NCI-H82 treated with DMSO at 0.1 percent for 48 hours (cell line): Measurements from ENCODE around the gene SPATC1L.

Experiments used
- DNase-seq: peaks from one replicate; lab custom pipeline; 2025; ENCODE audit not compliant: unreplicated experiment; lab: John Stamatoyannopoulos, UW

The SPATC1L gene

GRCh38 chr21:46165098-46165497, 19.2 kb downstream of the SPATC1L start:
- DNase-seq: no peak

GRCh38 chr21:46163380-46163779, 20.9 kb downstream of the SPATC1L start:
- no peak for DNase-seq

- DNase-seq: no peak
Measured at GRCh38 chr21:46161633-46162592, 22.3 kb downstream of the SPATC1L start.

DNA sequence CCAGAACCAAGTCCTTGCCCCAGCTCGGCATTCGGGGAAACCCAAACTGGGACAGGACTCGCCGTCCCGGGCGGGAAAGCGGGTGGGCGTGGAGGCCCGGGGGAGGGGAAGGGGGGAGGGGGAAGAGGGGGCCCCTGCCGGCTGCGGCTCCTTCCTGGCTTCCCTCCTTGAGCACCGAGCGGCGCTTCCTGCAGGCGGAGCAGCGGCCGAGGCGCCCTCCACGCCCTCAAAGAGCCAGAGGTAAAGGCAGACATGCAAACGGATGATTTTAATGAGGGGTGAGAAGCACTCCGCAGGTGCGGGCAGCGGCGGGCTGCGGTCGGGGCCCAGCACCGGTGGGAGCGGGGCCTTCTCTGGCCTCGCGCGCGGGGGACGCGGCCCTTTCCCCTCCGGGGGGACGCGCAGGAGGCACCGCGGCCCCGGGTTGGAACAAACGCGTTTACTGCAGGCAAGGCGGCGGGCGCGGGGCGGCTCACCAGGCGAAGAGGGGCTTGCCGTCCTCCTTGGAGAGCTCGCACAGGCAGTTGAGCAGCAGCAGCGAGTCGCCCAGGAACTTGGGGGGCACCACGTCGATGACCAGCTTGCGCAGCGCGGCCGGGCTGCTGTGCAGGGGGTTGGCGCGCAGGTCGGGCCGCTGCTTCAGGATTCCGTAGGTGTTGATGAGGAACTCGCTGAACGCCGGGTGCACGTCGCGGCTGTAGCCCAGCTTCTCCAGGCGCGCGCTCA, 23.2 kb downstream of the SPATC1L start:
- DNase-seq: no peak

GRCh38 chr21:46160657-46160906, 23.7 kb downstream of the SPATC1L start:
- DNase-seq: no peak

GRCh38 chr21:46159841-46160656, 24.2 kb downstream of the SPATC1L start:
- no peak for DNase-seq

DNA sequence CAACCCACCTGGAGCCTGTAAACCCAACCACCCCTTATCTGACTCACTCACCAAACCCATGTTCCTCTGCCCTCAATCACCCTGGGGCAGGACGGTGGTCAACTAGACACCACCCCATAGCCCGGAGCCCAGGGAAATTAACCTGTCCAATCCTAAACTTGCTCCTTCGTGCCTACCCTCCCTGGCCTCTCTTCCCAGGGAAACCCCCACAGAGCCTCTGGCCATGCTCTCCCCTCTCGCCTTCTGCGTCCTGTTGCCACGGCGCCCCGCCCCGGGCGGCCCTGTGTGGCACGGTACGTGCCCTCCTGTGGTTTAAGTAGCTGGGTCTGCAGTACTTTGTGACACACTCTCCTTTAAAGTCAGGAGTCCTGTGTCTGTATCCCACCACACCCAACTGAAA, 24.9 kb downstream of the SPATC1L start:
- no peak for DNase-seq

- no peak for DNase-seq
Measured at GRCh38 chr21:46158666-46159300, 25.5 kb downstream of the SPATC1L start.

DNA sequence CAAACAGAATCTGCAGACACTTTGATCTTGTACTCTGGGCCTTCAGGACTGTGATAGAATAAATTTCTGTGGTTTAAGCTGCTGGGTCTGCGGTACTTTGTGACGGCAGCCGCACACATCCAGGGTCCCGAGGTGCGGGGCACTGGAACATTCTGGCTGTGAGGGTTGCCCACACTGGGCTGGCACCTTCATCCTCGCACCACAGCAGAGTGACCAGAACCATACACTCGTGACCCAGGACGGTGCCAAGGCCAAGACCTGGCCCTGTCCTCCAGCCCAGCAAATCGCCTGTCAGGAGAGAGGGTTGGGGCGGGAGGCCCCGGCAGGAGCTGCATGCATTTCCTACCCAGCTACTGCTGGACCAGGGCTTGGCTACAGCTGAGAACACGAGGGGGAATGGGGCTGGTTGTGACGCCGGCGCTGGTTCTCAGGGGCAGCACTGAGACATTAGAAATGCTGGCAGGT, 26.2 kb downstream of the SPATC1L start:
- no peak for DNase-seq

- DNase-seq: no peak
Measured at GRCh38 chr21:46157396-46157986, 26.8 kb downstream of the SPATC1L start.

- no peak for DNase-seq
Measured at GRCh38 chr21:46156678-46157077, 27.6 kb downstream of the SPATC1L start.

- DNase-seq: no peak
Measured at GRCh38 chr21:46156378-46156645, 27.9 kb downstream of the SPATC1L start.

DNA sequence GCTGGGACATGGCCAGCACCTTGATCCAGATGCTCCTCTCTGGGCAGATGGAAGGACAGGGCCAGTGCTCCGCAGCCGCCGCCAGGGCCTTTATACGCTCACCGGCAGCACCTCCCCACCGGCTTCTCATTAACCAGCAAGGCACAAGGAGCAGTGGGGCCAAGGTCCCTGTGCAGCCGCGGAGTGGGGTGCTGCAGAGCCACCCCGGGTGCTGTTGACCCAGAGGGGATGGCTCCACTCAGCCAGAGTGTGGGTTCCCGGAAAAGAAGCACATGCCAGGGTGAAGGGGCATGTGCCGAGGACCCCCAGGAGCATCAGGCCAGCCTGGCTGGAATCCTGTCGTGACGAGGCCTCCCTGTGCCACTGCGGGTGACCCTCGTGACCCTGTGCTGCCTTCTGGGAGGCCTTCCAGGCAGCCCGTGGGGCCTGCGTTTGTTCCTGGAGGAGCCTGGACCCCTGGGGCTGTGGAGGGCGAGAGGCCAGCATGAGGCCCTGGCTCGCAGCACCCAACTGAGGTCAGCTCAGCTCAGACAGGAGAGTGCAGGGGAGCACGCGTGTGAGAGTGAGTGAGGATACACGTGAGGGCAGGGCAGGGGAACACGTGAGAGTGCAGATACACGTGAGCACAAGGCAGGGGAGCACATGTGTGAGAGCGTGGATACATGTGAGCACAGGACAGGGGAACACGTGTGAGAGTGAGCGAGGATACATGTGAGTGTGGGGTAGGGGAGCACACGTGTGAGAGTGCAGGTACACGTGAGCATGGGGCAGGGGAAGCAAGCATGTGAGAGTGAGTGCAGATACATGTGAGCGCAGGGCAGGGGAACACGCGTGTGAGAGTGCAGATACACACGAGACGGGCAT, 28.5 kb downstream of the SPATC1L start, which contains the start of gene FTCD:
FTCD (minus strand) TSS at position 66 of the 864 bp plus-strand sequence; CDS start at position 10, 56 bp downstream.
- no peak for DNase-seq

- no peak for DNase-seq
Measured at GRCh38 chr21:46154955-46155513, 29.2 kb downstream of the SPATC1L start.

- no peak for DNase-seq
Measured at GRCh38 chr21:46154155-46154954, 29.9 kb downstream of the SPATC1L start.

DNA sequence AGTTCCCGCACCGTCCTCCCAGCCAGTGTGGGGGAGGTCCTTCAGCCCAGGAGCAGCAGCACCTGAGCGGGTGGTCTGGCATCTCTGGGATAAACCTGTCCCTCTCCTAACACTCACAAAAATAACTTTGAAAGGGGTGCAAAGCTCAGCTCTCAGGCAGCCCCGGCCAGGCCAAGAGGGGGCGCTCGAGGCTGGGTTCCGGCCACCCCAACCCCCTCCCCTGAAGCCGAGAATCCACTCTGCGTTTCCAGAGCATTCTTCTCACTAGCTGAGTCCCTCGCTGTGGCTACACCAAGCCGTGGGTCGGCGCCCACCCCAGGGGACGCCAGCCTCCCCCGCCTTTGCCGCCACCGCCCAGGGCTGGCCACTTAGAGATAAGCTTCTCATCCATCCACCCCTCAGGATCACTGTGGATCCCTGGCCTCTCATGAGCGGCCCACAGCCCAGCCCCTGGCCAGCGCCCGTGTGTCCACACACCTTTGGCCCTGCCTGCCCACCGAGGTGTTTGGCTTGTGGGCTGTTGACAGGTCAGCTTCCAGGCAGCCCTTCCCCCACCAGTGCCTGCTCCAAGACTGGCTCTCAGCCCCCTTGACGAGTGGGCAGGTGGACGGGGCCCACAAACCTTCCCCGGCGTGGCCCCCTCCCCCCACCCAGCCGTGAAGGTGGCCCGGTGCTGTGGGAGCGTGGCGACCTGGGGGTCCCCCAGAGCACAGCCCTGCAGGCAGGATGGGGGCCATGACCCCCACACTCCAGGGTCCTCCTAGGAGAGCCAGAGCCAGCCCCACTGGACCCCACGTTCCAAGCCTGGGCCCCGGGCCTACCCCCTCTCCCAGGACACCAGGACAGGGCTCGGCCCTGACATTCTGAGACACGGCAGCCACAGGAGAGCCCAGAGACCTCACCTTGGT, 30.8 kb downstream of the SPATC1L start:
- DNase-seq: no peak

DNA sequence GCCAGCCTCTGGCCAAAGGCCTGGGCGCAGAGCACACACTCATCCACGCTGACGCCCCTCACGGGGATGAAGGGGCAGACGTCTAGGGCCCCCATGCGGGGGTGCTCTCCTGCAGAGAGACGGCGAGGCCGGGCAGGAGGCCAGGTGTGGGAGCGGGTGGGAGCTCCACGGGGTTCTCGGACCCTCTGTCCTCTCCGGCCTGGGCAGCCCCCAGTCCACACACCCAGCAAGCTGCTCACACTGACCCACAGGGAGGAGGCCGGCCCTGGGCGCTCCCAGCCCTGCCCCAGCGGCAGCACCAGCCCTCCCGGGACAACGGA, 31.4 kb downstream of the SPATC1L start:
- DNase-seq: no peak
